ENCODE measurements around the gene MEGF10.
"Not testable (repeated sequence)": the region's sequence is repeated elsewhere in the genome, so short reads cannot be mapped to it uniquely, and the experiment has no call there.

MEGF10 gene

GRCh38 chr5:127293373-127293772 lies 2.8 kb downstream of the MEGF10 start:
- POLR2A ChIA-PET (ENCODE audit: low non-redundant PET) = no interaction called here
- DNase-seq (ENCODE audit: low spot score) = no peak
- CTCF ChIA-PET = interaction anchor here (0.6 to 1.6 kb wide), 4 partner anchors 13 to 200 kb away, joined by 3 to 5 read pairs (median 4); no protein-coding TSS in a partner anchor
- no peak for TF ChIP-seq CTCF (conservative IDR thresholded peaks at IDR 0.05; ENCODE audit: low read depth)
- no peak overlapping the region for H3K27ac ChIP-seq

- POLR2A ChIA-PET (ENCODE audit: low non-redundant PET) = no interaction called here
- H3K27ac ChIP-seq = no peak overlapping the region
- no peak for DNase-seq (ENCODE audit: low spot score)
- CTCF ChIA-PET = interaction anchor here (0.6 kb wide), 1 partner anchor 121 kb away, joined by 3 read pairs; no protein-coding TSS in a partner anchor
- no peak for TF ChIP-seq CTCF (conservative IDR thresholded peaks at IDR 0.05; ENCODE audit: low read depth)
These were observed 4.2 kb downstream of the MEGF10 start for GRCh38 chr5:127294829-127295228.

GRCh38 chr5:127295454-127295853 lies 4.9 kb downstream of the MEGF10 start:
- no peak for DNase-seq (ENCODE audit: low spot score)
- H3K27ac ChIP-seq = no peak overlapping the region
- ChIA-PET CTCF (interaction anchor here (0.6 kb wide), 1 partner anchor 121 kb away, joined by 3 read pairs; no protein-coding TSS in a partner anchor), POLR2A (ENCODE audit: low non-redundant PET) (no interaction called here)
- no peak for TF ChIP-seq CTCF (conservative IDR thresholded peaks at IDR 0.05; ENCODE audit: low read depth)

GRCh38 chr5:127296321-127296720 lies 5.7 kb downstream of the MEGF10 start:
- CTCF ChIA-PET = no interaction called here
- H3K27ac ChIP-seq = no peak overlapping the region
- DNase-seq (ENCODE audit: low spot score) = peak; percentile 83
- POLR2A ChIA-PET (ENCODE audit: low non-redundant PET) = no interaction called here
- no peak for TF ChIP-seq CTCF (conservative IDR thresholded peaks at IDR 0.05; ENCODE audit: low read depth)

- DNase-seq (ENCODE audit: low spot score); POLR2A ChIA-PET (ENCODE audit: low non-redundant PET); H3K27ac ChIP-seq: not testable (repeated sequence)
- CTCF ChIA-PET = interaction anchor here (0.7 kb wide), 1 partner anchor 158 kb away, joined by 3 read pairs; no protein-coding TSS in a partner anchor
These were observed 6.3 kb downstream of the MEGF10 start for GRCh38 chr5:127296894-127297293.

GRCh38 chr5:127297348-127298035 lies 6.9 kb downstream of the MEGF10 start:
- no peak overlapping the region for H3K27ac ChIP-seq
- DNase-seq (ENCODE audit: low spot score) = no peak
- ChIA-PET CTCF (interaction anchor here (0.7 kb wide), 1 partner anchor 157 kb away, joined by 3 read pairs; no protein-coding TSS in a partner anchor), POLR2A (ENCODE audit: low non-redundant PET) (no interaction called here)
- TF ChIP-seq CTCF (conservative IDR thresholded peaks at IDR 0.05; ENCODE audit: low read depth) = no peak

GRCh38 chr5:127298036-127298429 lies 7.4 kb downstream of the MEGF10 start:
- H3K27ac ChIP-seq = no peak overlapping the region
- ChIA-PET CTCF (interaction anchor here (0.6 kb wide), 1 partner anchor 267 kb away, joined by 3 read pairs; no protein-coding TSS in a partner anchor), POLR2A (ENCODE audit: low non-redundant PET) (no interaction called here)
- TF ChIP-seq CTCF (conservative IDR thresholded peaks at IDR 0.05; ENCODE audit: low read depth) = no peak
- no peak for DNase-seq (ENCODE audit: low spot score)
